Activated CD4-positive, alpha-beta T cell treated with anti-CD3 and anti-CD28 coated beads for 48 hours (primary cell): ENCODE data around the gene FBXW7.
"Not testable (repeated sequence)": the region's sequence is repeated elsewhere in the genome, so short reads cannot be mapped to it uniquely, and the experiment has no call there.

Experiments used
- DNase-seq: peaks from one replicate; pipeline ENCODE4 v3.0.0-alpha.2; 2020

The FBXW7 gene

GRCh38 chr4:152535903-152536544 lies at the start of gene FBXW7:
Gene FBXW7 (minus strand): TSS chr4:152536092. CDS start chr4:152411803, 124,289 bp downstream.
- DNase-seq: peak; percentile 100

GRCh38 chr4:152585023-152585441 lies 49.1 kb upstream of the FBXW7 start:
- DNase-seq: no peak

- no peak for DNase-seq
These were observed 45.8 kb upstream of the FBXW7 start for GRCh38 chr4:152581536-152582160.

GRCh38 chr4:152579916-152580315 lies 44.0 kb upstream of the FBXW7 start:
- no peak for DNase-seq

GRCh38 chr4:152579107-152579764 lies 43.3 kb upstream of the FBXW7 start:
- DNase-seq: no peak

GRCh38 chr4:152578670-152579069 lies 42.8 kb upstream of the FBXW7 start:
- DNase-seq: no peak

- DNase-seq: no peak
These were observed 42.0 kb upstream of the FBXW7 start for GRCh38 chr4:152577708-152578396.

- DNase-seq: no peak
These were observed 39.6 kb upstream of the FBXW7 start for GRCh38 chr4:152575533-152575932.

GRCh38 chr4:152573861-152574260 lies 38.0 kb upstream of the FBXW7 start:
- no peak for DNase-seq

GRCh38 chr4:152572417-152573086 lies 36.7 kb upstream of the FBXW7 start:
- DNase-seq: no peak

GRCh38 chr4:152571770-152572169 lies 35.9 kb upstream of the FBXW7 start:
- no peak for DNase-seq

GRCh38 chr4:152571296-152571695 lies 35.4 kb upstream of the FBXW7 start:
- no peak for DNase-seq

- no peak for DNase-seq
These were observed 29.4 kb upstream of the FBXW7 start for GRCh38 chr4:152565333-152565732.

GRCh38 chr4:152564336-152564735 lies 28.4 kb upstream of the FBXW7 start:
- no peak for DNase-seq

- no peak for DNase-seq
These were observed 27.3 kb upstream of the FBXW7 start for GRCh38 chr4:152563209-152563608.

- no peak for DNase-seq
These were observed 23.7 kb upstream of the FBXW7 start for GRCh38 chr4:152559641-152560040.

- DNase-seq: no peak
These were observed 22.5 kb upstream of the FBXW7 start for GRCh38 chr4:152558396-152558795.

- DNase-seq: no peak
These were observed 20.9 kb upstream of the FBXW7 start for GRCh38 chr4:152556834-152557233.

GRCh38 chr4:152556283-152556682 lies 20.4 kb upstream of the FBXW7 start:
- no peak for DNase-seq

- no peak for DNase-seq
These were observed 18.9 kb upstream of the FBXW7 start for GRCh38 chr4:152554742-152555141.

GRCh38 chr4:152550687-152551086 lies 14.8 kb upstream of the FBXW7 start:
- DNase-seq: not testable (repeated sequence)

GRCh38 chr4:152545088-152545487 lies 9.2 kb upstream of the FBXW7 start:
- DNase-seq: no peak

GRCh38 chr4:152544533-152544932 lies 8.6 kb upstream of the FBXW7 start:
- DNase-seq: not testable (repeated sequence)
